Suprapubic skin (tissue), 4 donors: ENCODE data around the gene SUMF1. TPM values are rescaled to one million over a fixed set of nuclear protein-coding genes. Genes with fewer than 3 reads are reported as not detected.
A peak's percentile ranks its signal among the peaks of the same experiment; 100 is the strongest.

Source experiments
- DNase-seq, 2 donors: peaks; one replicate each; pipeline ENCODE4 v3.0.0-alpha.2; 2019; ENCODE audit warnings: low spot score in 2 of 2
- H3K27ac ChIP-seq: fragments of 200-600 bp; sonication (generic); one replicate; pipeline ENCODE4 v1.5.1; 2019
- H3K27me3 ChIP-seq: fragments of 200-600 bp; sonication (generic); one replicate; pipeline ENCODE4 v1.5.1; 2019
- H3K36me3 ChIP-seq: fragments of 200-600 bp; sonication (generic); one replicate; pipeline ENCODE4 v1.5.1; 2019
- H3K4me1 ChIP-seq: fragments of 200-600 bp; sonication (generic); one replicate; pipeline ENCODE4 v1.5.1; 2019
- H3K4me3 ChIP-seq: fragments of 200-600 bp; sonication (generic); one replicate; pipeline ENCODE4 v1.5.1; 2019; ENCODE audit warnings: mild to moderate bottlenecking
- H3K9me3 ChIP-seq: fragments of 200-600 bp; sonication (generic); one replicate; pipeline ENCODE4 v1.5.1; 2019
- EP300 ChIP-seq: sonication (generic); formaldehyde crosslinking; IDR thresholded peaks from one replicate; pipeline ENCODE4 v1.6.1; 2017; ENCODE audit warnings: antibody characterized with exemption
- POLR2A ChIP-seq, 2 donors: fragments of 450-650 bp; IDR thresholded peaks; one replicate each; pipeline ENCODE4 v1.6.1; 2017; ENCODE audit warnings: antibody characterized with exemption in 2 of 2, mild to moderate bottlenecking in 2 of 2, moderate library complexity in 2 of 2
- POLR2AphosphoS5 ChIP-seq, 3 donors: sonication (generic); formaldehyde crosslinking; IDR thresholded peaks; one replicate each; pipeline ENCODE4 v1.6.1; 2017; ENCODE audit warnings: antibody characterized with exemption in 3 of 3
- WGBS: methylation state at CpG from one replicate; pipeline ENCODE4 v1.1.5; 2018; 5-methylcytosine and 5-hydroxymethylcytosine counted together
- total RNA-seq, 4 donors: library from RNA; depleted of rRNA; stranded (reverse); fragments of >200 nt; gene quantifications; one replicate each; pipeline ENCODE4 v1.1.0, GENCODE V29; 2016
- TF ChIP-seq, protein P1 (sequence below), 2 donors: fragments of 200-600 bp in 1 of 2; fragments of 450-650 bp in 1 of 2; sonication (generic) in 1 of 2; IDR thresholded peaks; one replicate each; pipeline ENCODE4 v1.5.1; 2016 to 2019; ENCODE audit warnings: antibody characterized with exemption in 2 of 2, mild to moderate bottlenecking in 1 of 2, moderate library complexity in 1 of 2

Gene SUMF1
- total RNA-seq, 4 donors from 2014 or later = 38.9 to 47.3 (median 42.3) TPM

DNA sequence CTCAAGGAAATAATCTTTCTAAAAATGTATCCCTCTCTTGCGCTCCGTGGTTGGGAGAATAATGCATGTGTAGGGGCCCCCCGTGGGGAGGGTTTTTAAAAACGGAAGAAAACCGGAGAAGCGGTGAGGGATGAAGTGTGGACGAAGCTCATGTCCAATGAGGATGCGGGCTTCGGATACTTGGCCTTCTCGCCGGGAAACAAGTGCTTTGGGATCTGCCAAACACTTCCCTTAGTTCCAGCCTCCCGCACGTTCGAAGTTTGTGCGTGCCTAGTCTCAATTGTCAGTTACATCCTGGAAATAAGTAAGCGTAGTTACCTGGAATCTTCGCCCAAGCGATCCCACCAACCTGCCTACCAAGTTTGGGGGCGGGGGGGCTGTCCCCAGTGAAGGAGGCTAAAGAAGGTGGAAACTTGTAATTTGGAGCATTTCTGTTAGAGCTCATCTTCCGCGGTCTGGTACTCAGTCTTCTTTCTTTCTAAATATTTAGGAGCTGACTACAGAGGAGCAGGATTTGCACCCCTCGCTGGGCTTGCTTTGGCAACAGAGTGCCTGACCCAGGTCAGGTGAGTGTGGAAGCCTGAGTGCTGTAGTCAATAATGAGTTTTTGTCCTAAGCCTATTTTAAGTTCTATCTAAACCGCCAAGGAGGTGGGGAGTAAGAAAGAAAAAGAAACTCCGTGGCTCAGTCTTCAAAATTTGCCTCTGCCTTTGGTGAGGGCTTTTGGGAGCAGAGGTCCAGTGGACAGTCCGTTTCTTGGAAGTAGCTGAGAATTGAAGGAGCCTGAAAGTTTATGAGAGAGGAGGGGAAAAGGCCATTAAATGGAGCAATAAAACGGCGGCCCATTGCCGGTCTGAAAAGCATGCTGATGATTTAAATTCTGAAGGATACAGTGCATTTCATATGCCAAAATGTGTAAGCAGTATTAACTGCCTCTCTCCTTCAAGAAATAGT, 27.1 kb upstream of the SUMF1 start:
- no peak for DNase-seq
- Histone ChIP-seq H3K4me1 (peaks cover 22% of the 10 kb centered on the region), H3K27me3 (no peaks in the 10 kb centered on the region), H3K9me3 (no peaks in the 10 kb centered on the region), H3K4me3 (peak overlapping the region; percentile 89), H3K36me3 (no peaks in the 10 kb centered on the region), H3K27ac (no peak overlapping the region)
- TF ChIP-seq, protein P1, sequence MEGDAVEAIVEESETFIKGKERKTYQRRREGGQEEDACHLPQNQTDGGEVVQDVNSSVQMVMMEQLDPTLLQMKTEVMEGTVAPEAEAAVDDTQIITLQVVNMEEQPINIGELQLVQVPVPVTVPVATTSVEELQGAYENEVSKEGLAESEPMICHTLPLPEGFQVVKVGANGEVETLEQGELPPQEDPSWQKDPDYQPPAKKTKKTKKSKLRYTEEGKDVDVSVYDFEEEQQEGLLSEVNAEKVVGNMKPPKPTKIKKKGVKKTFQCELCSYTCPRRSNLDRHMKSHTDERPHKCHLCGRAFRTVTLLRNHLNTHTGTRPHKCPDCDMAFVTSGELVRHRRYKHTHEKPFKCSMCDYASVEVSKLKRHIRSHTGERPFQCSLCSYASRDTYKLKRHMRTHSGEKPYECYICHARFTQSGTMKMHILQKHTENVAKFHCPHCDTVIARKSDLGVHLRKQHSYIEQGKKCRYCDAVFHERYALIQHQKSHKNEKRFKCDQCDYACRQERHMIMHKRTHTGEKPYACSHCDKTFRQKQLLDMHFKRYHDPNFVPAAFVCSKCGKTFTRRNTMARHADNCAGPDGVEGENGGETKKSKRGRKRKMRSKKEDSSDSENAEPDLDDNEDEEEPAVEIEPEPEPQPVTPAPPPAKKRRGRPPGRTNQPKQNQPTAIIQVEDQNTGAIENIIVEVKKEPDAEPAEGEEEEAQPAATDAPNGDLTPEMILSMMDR (IDR thresholded peaks at IDR 0.05) = no peak
- no peak for TF ChIP-seq POLR2A (IDR thresholded peaks at IDR 0.05)
- TF ChIP-seq EP300 = no peak
- TF ChIP-seq POLR2AphosphoS5 (IDR thresholded peaks at IDR 0.05) = no peak
- 12% methylated on average over 27 of the region's 28 CpGs for WGBS

DNA sequence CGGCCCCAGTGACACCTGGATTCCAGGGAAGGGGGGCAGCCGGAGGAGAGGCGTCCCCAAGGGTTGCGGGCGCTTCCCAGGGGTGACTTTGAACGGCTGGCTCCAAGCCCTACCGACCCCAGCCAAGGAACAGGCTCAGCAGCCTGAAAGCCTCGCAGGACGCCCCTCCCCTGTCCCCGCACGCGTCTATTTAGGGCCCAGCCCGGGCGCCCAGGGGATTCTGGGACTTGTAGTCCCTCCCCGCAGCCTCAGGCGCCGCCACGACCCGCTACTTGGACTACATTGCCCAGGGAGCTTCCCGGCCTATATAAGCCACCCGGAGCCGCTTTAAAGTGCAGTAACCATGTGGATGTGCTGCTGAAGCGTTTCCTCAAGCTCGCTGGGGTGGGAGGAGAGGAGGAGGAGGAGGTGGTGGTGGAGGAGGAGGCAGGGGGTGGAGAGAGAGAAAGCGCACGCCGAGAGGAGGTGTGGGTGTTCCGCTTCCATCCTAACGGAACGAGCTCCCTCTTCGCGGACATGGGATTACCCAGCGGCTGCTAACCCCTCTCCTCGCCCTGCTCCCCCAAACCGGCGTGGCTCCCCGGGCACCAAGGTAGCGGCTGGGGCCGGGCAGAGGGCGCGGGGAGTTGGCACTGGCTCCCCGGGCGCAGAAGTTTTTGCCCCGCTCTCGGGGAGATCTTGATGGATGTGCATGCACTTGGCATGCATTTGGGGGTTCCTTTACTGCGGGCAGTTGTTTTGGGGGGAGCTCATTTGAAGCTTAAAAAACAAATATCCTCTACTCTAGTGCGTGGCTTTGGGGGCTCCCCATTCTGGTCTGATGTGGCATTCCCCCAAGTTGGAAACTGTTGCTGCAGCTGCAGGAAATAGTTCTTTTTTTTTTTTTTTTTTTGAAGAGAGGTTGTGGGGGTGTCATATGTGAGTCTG, 26.2 kb upstream of the SUMF1 start, which contains the start of gene ITPR1:
Gene ITPR1 (plus strand): TSS at position 335 of the 927 bp plus-strand sequence. CDS start 23,144 bp downstream, outside the sequence.
- H3K9me3 ChIP-seq = no peaks in the 10 kb centered on the region
- 0% methylated on average over 30 of the region's 47 CpGs for WGBS
- no peaks in the 10 kb centered on the region for H3K36me3 ChIP-seq
- peak within 1 kb of the TSS; percentile 82 for H3K27ac ChIP-seq
- TF ChIP-seq POLR2AphosphoS5 (IDR thresholded peaks at IDR 0.05) (peak in 1 of 3 donors; percentile 77), EP300 (no peak), POLR2A (IDR thresholded peaks at IDR 0.05) (peak; percentile 89 to 99)
- TF ChIP-seq, protein P1 (IDR thresholded peaks at IDR 0.05) = no peak
- H3K4me3 ChIP-seq = peak within 1 kb of the TSS; percentile 89
- H3K4me1 ChIP-seq = peaks cover 22% of the 10 kb centered on the region
- peak; percentile 99 to 100 for DNase-seq
- no peaks in the 10 kb centered on the region for H3K27me3 ChIP-seq

DNA sequence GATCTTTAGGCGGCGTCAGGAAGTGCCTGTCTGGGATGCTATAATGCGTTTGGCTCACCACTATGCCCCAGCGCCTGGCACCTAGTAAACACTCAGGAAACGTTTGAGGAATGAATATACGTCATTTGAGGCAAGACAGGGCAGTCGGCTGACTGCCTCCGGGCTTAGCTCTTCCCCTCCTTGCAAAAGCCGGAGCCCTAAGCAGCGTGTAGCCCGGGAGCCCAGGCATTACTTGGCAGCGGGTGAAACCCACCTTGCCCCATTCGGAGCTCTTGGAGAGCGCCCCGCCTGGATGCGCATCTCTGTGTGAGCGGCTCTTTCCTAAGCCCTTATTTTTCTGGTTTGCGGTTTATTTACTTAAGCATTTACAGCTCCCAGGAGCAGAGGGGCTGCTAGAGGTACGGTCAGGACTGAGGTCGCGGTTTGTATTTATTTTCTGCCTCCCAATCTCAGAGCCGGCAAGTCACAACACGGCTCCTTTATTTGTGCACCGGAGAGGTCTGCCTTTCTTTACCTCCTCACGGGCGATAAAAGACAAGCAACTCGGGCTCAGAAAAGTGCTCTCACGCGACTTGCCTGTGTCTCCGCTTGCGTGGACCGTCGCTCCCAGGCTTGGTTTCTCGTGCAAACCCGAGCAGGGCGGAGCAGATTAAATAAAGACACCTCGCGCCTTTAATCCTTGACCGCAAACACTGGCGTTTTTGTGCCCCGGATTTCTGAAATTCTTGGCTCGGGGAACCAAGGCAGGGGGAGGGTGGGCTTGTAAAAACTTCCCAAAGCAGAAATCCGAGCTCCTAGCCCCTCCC, 25.3 kb upstream of the SUMF1 start:
- Histone ChIP-seq H3K36me3 (no peaks in the 10 kb centered on the region), H3K4me3 (peak overlapping the region; percentile 89), H3K4me1 (peaks cover 22% of the 10 kb centered on the region), H3K27ac (peak overlapping the region; percentile 82), H3K27me3 (no peaks in the 10 kb centered on the region), H3K9me3 (no peaks in the 10 kb centered on the region)
- TF ChIP-seq, protein P1 (IDR thresholded peaks at IDR 0.05) = no peak
- TF ChIP-seq POLR2AphosphoS5 (IDR thresholded peaks at IDR 0.05) = no peak
- TF ChIP-seq POLR2A (IDR thresholded peaks at IDR 0.05) = no peak
- TF ChIP-seq EP300 = no peak
- peak; percentile 63 to 83 for DNase-seq
- under 1% methylated on average over 43 of the region's 43 CpGs for WGBS

DNA sequence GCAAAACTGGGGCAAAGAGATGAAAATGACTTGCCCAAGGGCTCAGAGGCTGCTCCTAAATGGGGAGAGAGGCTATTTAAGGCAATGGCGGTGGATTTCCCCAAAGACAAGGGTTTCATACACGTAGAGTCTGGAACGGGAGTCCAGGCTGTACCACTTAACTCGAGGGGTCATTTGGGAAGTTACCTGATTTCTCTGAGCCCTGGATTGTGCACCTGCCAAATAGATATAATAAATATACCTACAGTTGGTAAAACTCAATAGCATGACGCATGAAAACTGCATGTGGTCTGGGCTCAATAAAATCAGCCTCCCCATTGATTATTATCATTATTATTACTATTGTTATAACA, 24.8 kb upstream of the SUMF1 start:
- H3K9me3 ChIP-seq = no peaks in the 10 kb centered on the region
- no peak overlapping the region for H3K27ac ChIP-seq
- TF ChIP-seq, protein P1 (IDR thresholded peaks at IDR 0.05) = no peak
- TF ChIP-seq POLR2A (IDR thresholded peaks at IDR 0.05) (no peak), POLR2AphosphoS5 (IDR thresholded peaks at IDR 0.05) (no peak)
- no peaks in the 10 kb centered on the region for H3K36me3 ChIP-seq
- no peaks in the 10 kb centered on the region for H3K27me3 ChIP-seq
- H3K4me3 ChIP-seq = peak overlapping the region; percentile 89
- peaks cover 22% of the 10 kb centered on the region for H3K4me1 ChIP-seq
- no peak for DNase-seq
- WGBS = 27% methylated on average over 5 of the region's 5 CpGs
